ENCODE measurements around the gene PTGER3. TPM values are rescaled to one million over a fixed set of nuclear protein-coding genes. Genes with fewer than 3 reads are reported as not detected.
"Not testable (repeated sequence)": the region's sequence is repeated elsewhere in the genome, so short reads cannot be mapped to it uniquely, and the experiment has no call there.

The PTGER3 gene
- polyA plus RNA-seq, 1 donor (not counting 4 experiments of a cell fraction or from before 2014, with no cell fraction given), result 0.04 TPM

- TF ChIP-seq EZH2 (IDR thresholded peaks at IDR 0.05; ENCODE audit: low read length), result no peak
- no peak for TF ChIP-seq CTCF (optimal IDR thresholded peaks at IDR 0.05 in 1 of 3, IDR thresholded peaks at IDR 0.05 in 1 of 3, conservative IDR thresholded peaks at IDR 0.05 in 1 of 3; ENCODE audit: extremely low read depth in 1 of 3, insufficient read depth in 2 of 3, low read length in 3 of 3)
- FAIRE-seq, result no peak
- Histone ChIP-seq H3K9me3 (ENCODE audit: control insufficient read depth, low read depth, low read length) (no peaks in the 10 kb centered on the region), H3K9ac (ENCODE audit: control insufficient read depth, extremely low read depth, insufficient read depth, low read length) (no peak overlapping the region), H3K9me1 (ENCODE audit: control insufficient read depth, extremely low read depth, insufficient read depth, low read length) (no peaks in the 10 kb centered on the region), H3K27ac (ENCODE audit: control insufficient read depth, insufficient read depth, low read length) (no peak overlapping the region), H3K4me1 (ENCODE audit: control insufficient read depth, extremely low read depth, insufficient read depth, low read length) (no peaks in the 10 kb centered on the region), H4K20me1 (ENCODE audit: control insufficient read depth, extremely low read depth, insufficient read depth, low read length) (no peaks in the 10 kb centered on the region), H3K4me3 (ENCODE audit: control insufficient read depth in 2 of 3, extremely low read depth in 1 of 3, insufficient read depth in 2 of 3, low read depth in 1 of 3, low read length in 3 of 3) (no peak overlapping the region), H3K79me2 (ENCODE audit: control insufficient read depth, insufficient read depth, low read length) (no peaks in the 10 kb centered on the region), H2AFZ (ENCODE audit: control insufficient read depth, low read length) (no peak overlapping the region), H3K4me2 (ENCODE audit: control insufficient read depth, extremely low read depth, insufficient read depth, low read depth, low read length) (no peak overlapping the region), H3K36me3 (ENCODE audit: control insufficient read depth in 2 of 2, extremely low read depth in 1 of 2, insufficient read depth in 2 of 2, low read length in 2 of 2) (no peaks in the 10 kb centered on the region), H3K27me3 (ENCODE audit: control insufficient read depth, extremely low read depth, insufficient read depth, low read length) (no peaks in the 10 kb centered on the region)
- dilution Hi-C loops (cut with MboI; ENCODE audit: extremely low pct_ligation_motif_present, low sequenced_read_pairs), result no loop called here
- DNase-seq (ENCODE audit: low read depth, low spot score), result no peak
These were observed 57.0 kb downstream of the PTGER3 start for GRCh38 chr1:70990469-70991253.

- Histone ChIP-seq H3K4me2 (ENCODE audit: control insufficient read depth, extremely low read depth, insufficient read depth, low read depth, low read length) (no peak overlapping the region), H3K9me3 (ENCODE audit: control insufficient read depth, low read depth, low read length) (no peaks in the 10 kb centered on the region), H3K9me1 (ENCODE audit: control insufficient read depth, extremely low read depth, insufficient read depth, low read length) (no peaks in the 10 kb centered on the region), H3K36me3 (ENCODE audit: control insufficient read depth in 2 of 2, extremely low read depth in 1 of 2, insufficient read depth in 2 of 2, low read length in 2 of 2) (no peaks in the 10 kb centered on the region), H3K79me2 (ENCODE audit: control insufficient read depth, insufficient read depth, low read length) (no peaks in the 10 kb centered on the region), H4K20me1 (ENCODE audit: control insufficient read depth, extremely low read depth, insufficient read depth, low read length) (no peaks in the 10 kb centered on the region), H3K9ac (ENCODE audit: control insufficient read depth, extremely low read depth, insufficient read depth, low read length) (no peak overlapping the region), H3K4me1 (ENCODE audit: control insufficient read depth, extremely low read depth, insufficient read depth, low read length) (no peaks in the 10 kb centered on the region), H3K27ac (ENCODE audit: control insufficient read depth, insufficient read depth, low read length) (no peak overlapping the region), H2AFZ (ENCODE audit: control insufficient read depth, low read length) (no peak overlapping the region), H3K4me3 (ENCODE audit: control insufficient read depth in 2 of 3, extremely low read depth in 1 of 3, insufficient read depth in 2 of 3, low read depth in 1 of 3, low read length in 3 of 3) (no peak overlapping the region), H3K27me3 (ENCODE audit: control insufficient read depth, extremely low read depth, insufficient read depth, low read length) (no peaks in the 10 kb centered on the region)
- no peak for DNase-seq (ENCODE audit: low read depth, low spot score)
- dilution Hi-C loops (cut with MboI; ENCODE audit: extremely low pct_ligation_motif_present, low sequenced_read_pairs), result no loop called here
- TF ChIP-seq CTCF (optimal IDR thresholded peaks at IDR 0.05 in 1 of 3, IDR thresholded peaks at IDR 0.05 in 1 of 3, conservative IDR thresholded peaks at IDR 0.05 in 1 of 3; ENCODE audit: extremely low read depth in 1 of 3, insufficient read depth in 2 of 3, low read length in 3 of 3), result no peak
- no peak for TF ChIP-seq EZH2 (IDR thresholded peaks at IDR 0.05; ENCODE audit: low read length)
- FAIRE-seq, result no peak
These were observed 60.1 kb downstream of the PTGER3 start for GRCh38 chr1:70987497-70987896.

GRCh38 chr1:70985776-70986225, 61.8 kb downstream of the PTGER3 start:
- FAIRE-seq, result not testable (repeated sequence)

GRCh38 chr1:70985278-70985677, 62.3 kb downstream of the PTGER3 start:
- H3K9ac ChIP-seq (ENCODE audit: control insufficient read depth, extremely low read depth, insufficient read depth, low read length); H3K4me1 ChIP-seq (ENCODE audit: control insufficient read depth, extremely low read depth, insufficient read depth, low read length); H3K79me2 ChIP-seq (ENCODE audit: control insufficient read depth, insufficient read depth, low read length); H3K27me3 ChIP-seq (ENCODE audit: control insufficient read depth, extremely low read depth, insufficient read depth, low read length); H3K27ac ChIP-seq (ENCODE audit: control insufficient read depth, insufficient read depth, low read length); dilution Hi-C loops (cut with MboI; ENCODE audit: extremely low pct_ligation_motif_present, low sequenced_read_pairs); FAIRE-seq; H3K4me2 ChIP-seq (ENCODE audit: control insufficient read depth, extremely low read depth, insufficient read depth, low read depth, low read length); H3K36me3 ChIP-seq (ENCODE audit: control insufficient read depth in 2 of 2, extremely low read depth in 1 of 2, insufficient read depth in 2 of 2, low read length in 2 of 2); H2AFZ ChIP-seq (ENCODE audit: control insufficient read depth, low read length); H4K20me1 ChIP-seq (ENCODE audit: control insufficient read depth, extremely low read depth, insufficient read depth, low read length); H3K4me3 ChIP-seq (ENCODE audit: control insufficient read depth in 2 of 3, extremely low read depth in 1 of 3, insufficient read depth in 2 of 3, low read depth in 1 of 3, low read length in 3 of 3); DNase-seq (ENCODE audit: low read depth, low spot score); H3K9me3 ChIP-seq (ENCODE audit: control insufficient read depth, low read depth, low read length); H3K9me1 ChIP-seq (ENCODE audit: control insufficient read depth, extremely low read depth, insufficient read depth, low read length): not testable (repeated sequence)

More at GRCh38 chr1:70985776-70986225, 61.8 kb downstream of the PTGER3 start:
- H3K27ac ChIP-seq (ENCODE audit: control insufficient read depth, insufficient read depth, low read length); dilution Hi-C loops (cut with MboI; ENCODE audit: extremely low pct_ligation_motif_present, low sequenced_read_pairs); DNase-seq (ENCODE audit: low read depth, low spot score); H3K4me3 ChIP-seq (ENCODE audit: control insufficient read depth in 2 of 3, extremely low read depth in 1 of 3, insufficient read depth in 2 of 3, low read depth in 1 of 3, low read length in 3 of 3); H2AFZ ChIP-seq (ENCODE audit: control insufficient read depth, low read length); H3K9me1 ChIP-seq (ENCODE audit: control insufficient read depth, extremely low read depth, insufficient read depth, low read length); H3K27me3 ChIP-seq (ENCODE audit: control insufficient read depth, extremely low read depth, insufficient read depth, low read length); H4K20me1 ChIP-seq (ENCODE audit: control insufficient read depth, extremely low read depth, insufficient read depth, low read length); H3K4me1 ChIP-seq (ENCODE audit: control insufficient read depth, extremely low read depth, insufficient read depth, low read length); H3K36me3 ChIP-seq (ENCODE audit: control insufficient read depth in 2 of 2, extremely low read depth in 1 of 2, insufficient read depth in 2 of 2, low read length in 2 of 2); H3K9me3 ChIP-seq (ENCODE audit: control insufficient read depth, low read depth, low read length); H3K4me2 ChIP-seq (ENCODE audit: control insufficient read depth, extremely low read depth, insufficient read depth, low read depth, low read length); H3K79me2 ChIP-seq (ENCODE audit: control insufficient read depth, insufficient read depth, low read length); H3K9ac ChIP-seq (ENCODE audit: control insufficient read depth, extremely low read depth, insufficient read depth, low read length): not testable (repeated sequence)
